Caco-2 (cell line): ENCODE results near the gene CDAN1. TPM values are rescaled to one million over a fixed set of nuclear protein-coding genes. Genes with fewer than 3 reads are reported as not detected.

Experiments
- BruUV-seq: library from RNA; stranded (reverse); fragments of 400-500 nt; replicated peaks from 2 replicates; lab custom pipeline; 2021; lab: Mats Ljungman, UMichigan
- CTCF ChIA-PET: fragments of 300-600 bp; sonication (Branson Sonifier 250); formaldehyde crosslinking; loops from one replicate; lab custom pipeline; 2022; ENCODE audit warnings: antibody characterized with exemption; lab: Charles Lee
- POLR2A ChIA-PET: fragments of 300-600 bp; sonication (Branson Sonifier 250); formaldehyde crosslinking; loops from one replicate; lab custom pipeline; 2022; ENCODE audit warnings: antibody characterized with exemption; lab: Charles Lee
- DNase-seq, 2 experiments: peaks; one replicate each; pipeline versions ENCODE4 v3.0.0 to v3.0.0-alpha.2; 2020 to 2022
- H3K27me3 ChIP-seq: replicated peaks from 2 replicates; pipeline ENCODE4 v1.6.0; 2011; ENCODE audit warnings: low read length; ENCODE audit not compliant: control insufficient read depth, insufficient read depth
- H3K36me3 ChIP-seq: 2 replicates; pipeline ENCODE4 v1.5.1; 2011; ENCODE audit warnings: low read length; ENCODE audit not compliant: control insufficient read depth, insufficient read depth
- H3K4me1 ChIP-seq: fragments of 250-450 bp; sonication (Bioruptor Pico); 2 replicates; pipeline ENCODE4 v1.5.1; 2020; ENCODE audit warnings: mild to moderate bottlenecking
- H3K4me3 ChIP-seq: 2 replicates; pipeline ENCODE4 v1.5.1; 2011; ENCODE audit warnings: low read depth, mild to moderate bottlenecking, control low read depth, low read length
- H3K9me3 ChIP-seq: fragments of 250-450 bp; sonication (Bioruptor Pico); 2 replicates; pipeline ENCODE4 v1.5.1; 2020; ENCODE audit warnings: mild to moderate bottlenecking, moderate library complexity
- H3K27ac Mint-ChIP-seq: one replicate; pipeline ENCODE4 v1.8.0; 2022; ENCODE audit warnings: mixed read lengths; ENCODE audit not compliant: unreplicated experiment
- H3K27me3 Mint-ChIP-seq: one replicate; pipeline ENCODE4 v1.8.0; 2022; ENCODE audit warnings: mixed read lengths; ENCODE audit not compliant: insufficient read depth, unreplicated experiment
- H3K36me3 Mint-ChIP-seq: one replicate; pipeline ENCODE4 v1.8.0; 2022; ENCODE audit warnings: mild to moderate bottlenecking, mixed read lengths; ENCODE audit not compliant: insufficient read depth, unreplicated experiment
- H3K4me1 Mint-ChIP-seq: one replicate; pipeline ENCODE4 v1.8.0; 2022; ENCODE audit warnings: low read depth, mixed read lengths; ENCODE audit not compliant: unreplicated experiment
- H3K4me3 Mint-ChIP-seq: one replicate; pipeline ENCODE4 v1.8.0; 2022; ENCODE audit warnings: mild to moderate bottlenecking, moderate library complexity, mixed read lengths; ENCODE audit not compliant: unreplicated experiment
- H3K9me3 Mint-ChIP-seq: one replicate; pipeline ENCODE4 v1.8.0; 2022; ENCODE audit warnings: mixed read lengths; ENCODE audit not compliant: unreplicated experiment
- CTCF ChIP-seq, 2 experiments: fragments of 200-600 bp in 1 of 2; IDR thresholded peaks; 1 replicate in 1 of 2; 2 replicates in 1 of 2; pipeline versions ENCODE4 v1.5.1 to v1.8.0; 2011 to 2022; ENCODE audit warnings: antibody characterized with exemption in 1 of 2, control low read depth in 1 of 2, inconsistent platforms in 1 of 2, low read depth in 1 of 2, low read length in 1 of 2, mild to moderate bottlenecking in 1 of 2, moderate library complexity in 1 of 2; ENCODE audit not compliant: insufficient read depth in 1 of 2, severe bottlenecking in 1 of 2, unreplicated experiment in 1 of 2
- intact Hi-C: fragments of 100-400 bp; cut with micrococcal nuclease; formaldehyde crosslinking; loops from one replicate; pipeline ENCODE4 v1.10.0; 2022; ENCODE audit not compliant: unreplicated experiment
- total RNA-seq: library from RNA; stranded (reverse); gene quantifications from 2 replicates; pipeline ENCODE4 v1.2.3, GENCODE V29; 2022

Gene CDAN1
- total RNA-seq, 1 experiment from 2014 or later = 29.4 TPM

DNA sequence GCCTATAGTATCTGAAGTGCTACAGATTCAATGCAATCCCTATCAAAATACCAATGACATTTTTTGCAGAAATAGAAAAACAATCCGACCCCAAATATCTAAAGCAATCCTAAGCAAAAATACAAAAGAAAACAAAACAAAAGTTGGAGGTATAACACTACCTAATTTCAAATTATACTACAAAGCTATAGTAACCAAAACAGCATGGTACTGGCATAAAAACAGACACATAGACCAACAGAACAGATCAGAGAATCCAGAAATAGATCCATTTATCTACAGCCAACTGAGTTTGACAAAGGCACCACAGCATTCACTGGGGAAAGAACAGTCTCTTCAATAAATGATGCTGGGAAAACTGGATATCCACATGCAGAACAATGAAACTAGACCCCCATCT is 23.8 kb upstream of the CDAN1 start:
- no peak for DNase-seq
- Histone ChIP-seq H3K27me3 (no peaks in the 10 kb centered on the region), H3K4me3 (no peak overlapping the region), H3K4me1 (no peaks in the 10 kb centered on the region), H3K9me3 (peaks cover 16% of the 10 kb centered on the region), H3K36me3 (no peaks in the 10 kb centered on the region)
- no peaks in the 10 kb centered on the region for H3K4me1 Mint-ChIP-seq
- H3K36me3 Mint-ChIP-seq = peaks cover 6% of the 10 kb centered on the region
- CTCF ChIA-PET = no interaction called here
- POLR2A ChIA-PET = interaction anchor here (0.6 kb wide), 1 partner anchor 76 kb away, joined by 4 read pairs; no protein-coding TSS in a partner anchor
- no TSS peak for BruUV-seq
- no peak for TF ChIP-seq CTCF (IDR thresholded peaks at IDR 0.05; ENCODE audit: insufficient read depth in 1 of 2, low read depth in 1 of 2, low read length in 1 of 2, severe bottlenecking in 1 of 2, unreplicated experiment in 1 of 2)
- H3K27me3 Mint-ChIP-seq = no peaks in the 10 kb centered on the region
- no peak overlapping the region for H3K4me3 Mint-ChIP-seq
- H3K9me3 Mint-ChIP-seq = peaks cover 30% of the 10 kb centered on the region
- no peak overlapping the region for H3K27ac Mint-ChIP-seq
- intact Hi-C loops = no loop called here

- no peak for DNase-seq
- no peak for TF ChIP-seq CTCF (IDR thresholded peaks at IDR 0.05; ENCODE audit: insufficient read depth in 1 of 2, low read depth in 1 of 2, low read length in 1 of 2, severe bottlenecking in 1 of 2, unreplicated experiment in 1 of 2)
- peaks cover 6% of the 10 kb centered on the region for H3K36me3 Mint-ChIP-seq
- no peak overlapping the region for H3K4me3 Mint-ChIP-seq
- ChIA-PET POLR2A (no interaction called here), CTCF (no interaction called here)
- no peaks in the 10 kb centered on the region for H3K4me1 Mint-ChIP-seq
- peaks cover 30% of the 10 kb centered on the region for H3K9me3 Mint-ChIP-seq
- intact Hi-C loops = no loop called here
- Histone ChIP-seq H3K4me3 (no peak overlapping the region), H3K4me1 (no peaks in the 10 kb centered on the region), H3K36me3 (no peaks in the 10 kb centered on the region), H3K9me3 (peaks cover 16% of the 10 kb centered on the region), H3K27me3 (no peaks in the 10 kb centered on the region)
- H3K27me3 Mint-ChIP-seq = no peaks in the 10 kb centered on the region
- H3K27ac Mint-ChIP-seq = no peak overlapping the region
- BruUV-seq = no TSS peak
Observed at GRCh38 chr15:42759093-42759492, 22.2 kb upstream of the CDAN1 start.

GRCh38 chr15:42750306-42750705 is 13.4 kb upstream of the CDAN1 start:
- Histone ChIP-seq H3K9me3 (no peaks in the 10 kb centered on the region), H3K4me3 (no peak overlapping the region), H3K4me1 (no peaks in the 10 kb centered on the region), H3K27me3 (no peaks in the 10 kb centered on the region), H3K36me3 (no peaks in the 10 kb centered on the region)
- Mint-ChIP-seq H3K4me1 (peaks cover 7% of the 10 kb centered on the region), H3K36me3 (no peaks in the 10 kb centered on the region), H3K9me3 (no peaks in the 10 kb centered on the region), H3K27me3 (no peaks in the 10 kb centered on the region), H3K4me3 (no peak overlapping the region), H3K27ac (no peak overlapping the region)
- no peak for TF ChIP-seq CTCF (IDR thresholded peaks at IDR 0.05; ENCODE audit: insufficient read depth in 1 of 2, low read depth in 1 of 2, low read length in 1 of 2, severe bottlenecking in 1 of 2, unreplicated experiment in 1 of 2)
- no TSS peak for BruUV-seq
- intact Hi-C loops = no loop called here
- CTCF ChIA-PET = no interaction called here
- POLR2A ChIA-PET = no interaction called here
- DNase-seq = no peak
